Measurements from ENCODE around the gene SNX1.

The SNX1 gene

GRCh38 chr15:64180235-64180824 is 84.5 kb downstream of the SNX1 start:
- peak; percentile 87 for DNase-seq

- DNase-seq, result no peak
Measured at GRCh38 chr15:64182859-64183370, 87.1 kb downstream of the SNX1 start.

GRCh38 chr15:64185146-64185911 is 89.5 kb downstream of the SNX1 start:
- DNase-seq, result no peak

- DNase-seq, result no peak
Measured at GRCh38 chr15:64187396-64188191, 91.8 kb downstream of the SNX1 start.
